ENCODE measurements around the gene RPS6KA2.
"Not testable (repeated sequence)": the region's sequence is repeated elsewhere in the genome, so short reads cannot be mapped to it uniquely, and the experiment has no call there.

The RPS6KA2 gene

GRCh38 chr6:166388290-166389004 is 238.6 kb downstream of the RPS6KA2 start:
- peak in 1 of 2 donors; percentile 67 for DNase-seq

GRCh38 chr6:166387642-166388289 is 239.3 kb downstream of the RPS6KA2 start:
- DNase-seq: peak in 1 of 2 donors; percentile 16

- DNase-seq: not testable (repeated sequence)
Observed at GRCh38 chr6:166387098-166387497, 240.0 kb downstream of the RPS6KA2 start.

- no peak for DNase-seq
Observed at GRCh38 chr6:166386111-166386510, 240.9 kb downstream of the RPS6KA2 start.

GRCh38 chr6:166383802-166384363 is 243.2 kb downstream of the RPS6KA2 start:
- DNase-seq: not testable (repeated sequence)

GRCh38 chr6:166382933-166383801 is 243.9 kb downstream of the RPS6KA2 start, which contains the start of gene MPC1:
Gene MPC1, minus strand, starts transcription at chr6:166382940. Its CDS starts 64 bp downstream, at chr6:166382876.
- peak; percentile 98 to 99 for DNase-seq

- DNase-seq: no peak
Observed at GRCh38 chr6:166382500-166382932, 244.5 kb downstream of the RPS6KA2 start.

GRCh38 chr6:166381733-166382499 is 245.1 kb downstream of the RPS6KA2 start:
- peak; percentile 78 to 86 for DNase-seq

- no peak for DNase-seq
Observed at GRCh38 chr6:166381381-166381732, 245.7 kb downstream of the RPS6KA2 start.

GRCh38 chr6:166379800-166380199 is 247.3 kb downstream of the RPS6KA2 start:
- no peak for DNase-seq

- DNase-seq: no peak
Observed at GRCh38 chr6:166379103-166379586, 247.9 kb downstream of the RPS6KA2 start.

- DNase-seq: no peak
Observed at GRCh38 chr6:166377721-166378120, 249.3 kb downstream of the RPS6KA2 start.

GRCh38 chr6:166375013-166375412 is 252.0 kb downstream of the RPS6KA2 start:
- DNase-seq: no peak

GRCh38 chr6:166370489-166370888 is 256.6 kb downstream of the RPS6KA2 start:
- no peak for DNase-seq

- no peak for DNase-seq
Observed at GRCh38 chr6:166369782-166370181, 257.3 kb downstream of the RPS6KA2 start.

GRCh38 chr6:166366921-166367320 is 260.1 kb downstream of the RPS6KA2 start:
- no peak for DNase-seq

- DNase-seq: no peak
Observed at GRCh38 chr6:166365806-166366205, 261.2 kb downstream of the RPS6KA2 start.

- DNase-seq: peak in 1 of 2 donors; percentile 30
Observed at GRCh38 chr6:166365221-166365620, 261.8 kb downstream of the RPS6KA2 start.

GRCh38 chr6:166364456-166364855 is 262.6 kb downstream of the RPS6KA2 start:
- DNase-seq: no peak

GRCh38 chr6:166362427-166362826 is 264.6 kb downstream of the RPS6KA2 start:
- not testable (repeated sequence) for DNase-seq

GRCh38 chr6:166361077-166361429 is 266.0 kb downstream of the RPS6KA2 start:
- peak; percentile 93 to 96 for DNase-seq
